Measurements from ENCODE around the gene DEFB132.

GRCh38 chr20:310645-311044, 53.1 kb downstream of the DEFB132 start:
- TF ChIP-seq POLR2A (IDR thresholded peaks at IDR 0.05; ENCODE audit: low read length) (no peak), GATA1 (IDR thresholded peaks at IDR 0.05; ENCODE audit: low read depth, low read length) (no peak)
